ENCODE measurements around the gene PLPP1.

GRCh38 chr5:55509796-55510522 is 24.8 kb downstream of the PLPP1 start:
- TF ChIP-seq CTCF (IDR thresholded peaks at IDR 0.05; ENCODE audit: low read depth, low read length) (no peak), EZH2phosphoT487 (IDR thresholded peaks at IDR 0.05; ENCODE audit: low read depth) (no peak)

Data from OCI-LY3 (cell line).